Activated CD4-positive, CD25-positive, alpha-beta regulatory T cell treated with anti-CD3 and anti-CD28 coated beads, Interleukin-2, amount 50 U/mL, for 24 hours (primary cell): ENCODE data around the gene SLC24A4.

Experiments used
- ATAC-seq, 2 donors: fragments of 150-1000 bp; cut with Tn5 transposase; one replicate each; pipeline ENCODE4 v1.10.0; 2021; ENCODE audit warnings: mild to moderate bottlenecking in 1 of 2, moderate library complexity in 1 of 2

The SLC24A4 gene

DNA sequence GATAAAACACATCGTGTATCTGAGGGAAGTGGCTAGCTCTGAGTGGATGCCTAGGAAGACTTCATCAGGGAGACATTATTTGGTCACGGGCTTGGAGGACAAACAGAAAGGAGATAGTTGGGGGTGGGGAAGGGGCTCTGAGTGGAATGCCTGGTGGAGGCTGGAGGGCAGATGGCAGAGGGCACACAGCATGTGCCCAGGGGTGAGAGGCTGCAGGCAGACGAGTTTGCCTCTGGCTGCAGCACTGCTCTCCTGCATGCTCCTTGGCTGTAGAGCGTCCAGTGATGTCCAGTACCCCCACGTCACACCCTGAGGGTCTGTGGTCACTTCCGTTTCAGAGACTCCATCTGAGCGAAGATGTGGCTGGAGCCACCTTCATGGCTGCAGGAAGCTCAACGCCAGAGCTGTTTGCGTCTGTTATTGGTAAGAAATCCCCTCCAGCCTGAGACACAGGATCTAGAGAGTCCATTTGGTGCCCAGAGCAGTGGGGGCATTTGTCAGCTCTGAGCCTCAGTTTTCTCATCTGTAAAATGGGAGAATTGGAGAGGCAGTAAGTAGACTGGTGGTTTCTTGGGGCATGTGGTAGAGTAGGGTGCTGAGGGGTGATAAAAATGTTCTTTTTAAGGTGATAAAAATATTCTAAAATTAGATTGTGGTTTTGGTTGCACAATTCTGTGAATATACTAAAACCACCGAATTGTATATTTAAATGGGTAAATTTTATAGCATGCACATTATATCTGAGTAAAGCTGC lies 119.0 kb downstream of the SLC24A4 start:
- ATAC-seq = no peak

DNA sequence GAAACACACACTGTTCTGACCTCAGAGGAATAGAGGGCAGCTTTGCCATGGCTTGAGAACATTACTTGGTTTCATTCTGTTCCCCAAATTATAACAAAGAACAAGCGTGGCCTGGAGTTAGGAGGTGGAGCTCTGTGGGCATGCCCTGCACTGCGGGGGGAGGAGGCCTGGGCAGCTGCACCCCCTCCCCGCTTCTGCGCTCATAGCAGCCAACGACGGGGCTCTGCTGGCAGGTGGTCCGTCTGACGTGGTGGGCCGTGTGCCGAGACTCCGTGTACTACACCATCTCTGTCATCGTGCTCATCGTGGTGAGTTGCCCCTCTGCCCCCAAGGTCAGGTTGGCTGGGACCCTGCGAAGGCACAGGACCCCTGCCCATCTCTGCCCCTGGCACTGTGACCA lies 120.2 kb downstream of the SLC24A4 start:
- no peak for ATAC-seq

DNA sequence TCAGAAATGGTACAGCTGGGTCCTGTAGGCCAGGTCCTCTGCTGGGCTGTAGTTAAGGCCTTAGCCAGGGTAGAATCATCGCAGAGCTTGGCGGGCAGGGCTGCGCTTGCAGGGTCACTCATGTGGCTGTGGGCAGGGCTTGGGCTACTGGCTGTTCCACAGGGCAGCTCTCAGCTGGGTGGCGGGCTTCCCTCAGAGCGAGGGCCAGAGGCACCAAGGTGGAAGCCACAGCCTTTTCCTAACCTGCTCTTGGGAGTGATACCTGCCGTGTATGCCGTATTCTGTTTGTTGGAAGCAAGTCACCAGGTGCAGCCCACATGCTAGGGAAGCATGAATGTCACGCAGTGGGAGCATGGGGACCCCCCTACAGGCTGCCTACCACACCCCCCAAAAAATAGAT lies 120.8 kb downstream of the SLC24A4 start:
- ATAC-seq = no peak

DNA sequence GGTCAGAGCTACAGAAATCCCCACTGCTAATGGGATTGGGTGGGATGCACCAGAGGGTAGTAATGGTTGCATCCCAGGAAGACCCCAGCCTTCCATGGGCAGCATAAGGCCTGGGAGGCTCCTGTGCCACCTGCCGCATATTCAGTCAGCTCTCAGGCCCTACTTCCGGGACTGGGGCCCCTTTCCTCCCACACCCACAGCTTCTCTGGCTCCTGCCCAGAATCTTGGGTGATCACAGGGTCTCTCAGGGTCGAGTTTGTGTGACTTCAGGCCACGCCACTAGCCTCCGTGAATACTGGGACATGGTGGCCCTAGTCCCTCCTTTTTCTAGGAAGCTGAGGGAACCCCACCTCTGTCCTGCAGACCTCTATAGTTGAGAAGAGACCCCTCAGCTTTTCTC lies 123.8 kb downstream of the SLC24A4 start:
- ATAC-seq = no peak

DNA sequence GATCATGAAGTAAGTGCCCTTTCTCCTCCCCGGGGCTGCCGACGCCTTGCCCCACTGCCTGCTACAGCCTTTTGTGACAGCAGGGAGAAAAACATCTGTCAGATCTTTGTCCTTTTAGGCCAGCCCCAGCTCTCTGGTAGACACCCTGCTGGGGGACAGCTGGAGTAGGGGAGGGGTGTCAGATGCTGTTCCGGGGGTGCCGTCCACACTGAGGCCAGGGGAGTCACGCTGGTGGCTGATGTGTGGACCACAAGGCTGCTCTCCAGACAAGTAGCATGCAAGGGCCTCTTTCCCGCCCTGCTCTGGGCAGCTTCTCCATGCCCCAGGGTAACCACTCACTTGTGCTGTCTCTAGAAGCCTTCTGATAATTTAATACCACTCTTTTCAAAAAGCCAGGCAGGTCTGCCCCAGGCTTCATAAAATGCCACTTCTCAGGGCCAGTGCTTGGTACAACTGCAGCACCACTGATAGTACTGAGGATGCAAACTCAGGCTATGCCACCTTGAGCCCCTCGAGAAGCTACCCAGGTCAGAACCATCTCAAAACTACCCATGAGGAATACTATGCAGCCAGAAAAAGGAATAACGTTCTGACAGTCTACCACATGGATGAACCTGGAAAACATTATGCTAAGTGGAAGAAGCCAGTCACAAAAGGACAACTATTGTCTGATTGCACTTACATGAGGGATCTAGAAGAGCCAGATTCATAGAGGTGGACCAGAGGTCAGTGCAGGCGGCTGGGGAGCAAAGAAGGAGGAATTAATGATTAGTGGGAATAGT lies 124.6 kb downstream of the SLC24A4 start:
- no peak for ATAC-seq

DNA sequence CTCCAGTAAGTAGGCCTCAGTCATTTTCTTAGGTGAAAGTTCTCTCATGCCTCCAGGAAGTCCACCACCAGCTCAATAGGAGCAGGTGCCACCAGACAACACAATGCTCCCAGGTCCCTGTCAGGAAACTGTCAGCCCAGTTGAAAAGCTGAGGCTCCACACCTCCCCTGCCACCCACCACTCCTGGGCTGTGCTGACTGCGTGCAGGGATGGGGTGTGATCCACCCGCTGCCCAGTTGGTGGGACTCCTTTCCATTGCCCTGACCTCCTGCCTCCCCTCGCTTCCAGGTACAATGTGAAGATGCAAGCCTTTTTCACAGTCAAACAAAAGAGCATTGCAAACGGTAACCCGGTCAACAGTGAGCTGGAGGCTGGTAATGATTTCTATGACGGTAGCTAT lies 125.8 kb downstream of the SLC24A4 start:
- ATAC-seq = no peak

DNA sequence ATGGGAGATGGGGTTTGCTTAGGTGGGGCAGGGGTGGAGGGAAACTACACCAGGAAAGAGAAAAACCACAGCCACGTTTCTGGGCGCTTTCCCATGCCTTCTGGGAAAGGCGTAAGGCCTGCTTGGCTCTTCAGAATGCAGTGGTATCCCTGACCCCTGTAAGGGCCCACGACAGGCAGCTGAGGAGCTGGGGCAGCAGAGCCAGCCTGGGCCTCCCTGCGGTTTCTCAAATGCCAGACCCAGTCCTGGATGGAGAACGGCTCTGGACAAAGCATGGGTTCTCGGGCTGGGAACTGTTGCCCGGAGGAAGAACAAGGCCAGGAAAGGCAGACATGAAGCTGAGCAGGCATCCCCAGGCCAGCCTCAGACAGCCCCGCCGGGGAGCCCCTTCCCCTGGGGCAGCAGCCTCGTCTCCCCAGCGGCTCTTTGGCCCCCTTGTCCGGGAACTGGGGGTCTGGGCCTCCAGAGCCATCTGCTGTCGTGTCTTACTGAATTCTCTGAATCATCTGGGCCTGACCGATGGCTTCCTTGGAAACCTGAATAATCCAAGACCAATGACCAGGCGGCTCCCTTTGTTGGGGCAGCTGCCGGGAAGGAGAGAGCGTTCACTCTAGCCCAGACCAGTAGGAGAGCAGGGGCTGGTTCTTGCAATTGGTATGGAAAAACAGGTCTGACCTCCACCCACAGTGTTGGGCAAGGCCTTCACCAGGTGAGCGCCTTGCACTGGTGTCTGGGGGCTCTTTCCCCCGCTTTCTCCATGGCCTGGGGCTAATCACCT lies 126.6 kb downstream of the SLC24A4 start:
- ATAC-seq = no peak

DNA sequence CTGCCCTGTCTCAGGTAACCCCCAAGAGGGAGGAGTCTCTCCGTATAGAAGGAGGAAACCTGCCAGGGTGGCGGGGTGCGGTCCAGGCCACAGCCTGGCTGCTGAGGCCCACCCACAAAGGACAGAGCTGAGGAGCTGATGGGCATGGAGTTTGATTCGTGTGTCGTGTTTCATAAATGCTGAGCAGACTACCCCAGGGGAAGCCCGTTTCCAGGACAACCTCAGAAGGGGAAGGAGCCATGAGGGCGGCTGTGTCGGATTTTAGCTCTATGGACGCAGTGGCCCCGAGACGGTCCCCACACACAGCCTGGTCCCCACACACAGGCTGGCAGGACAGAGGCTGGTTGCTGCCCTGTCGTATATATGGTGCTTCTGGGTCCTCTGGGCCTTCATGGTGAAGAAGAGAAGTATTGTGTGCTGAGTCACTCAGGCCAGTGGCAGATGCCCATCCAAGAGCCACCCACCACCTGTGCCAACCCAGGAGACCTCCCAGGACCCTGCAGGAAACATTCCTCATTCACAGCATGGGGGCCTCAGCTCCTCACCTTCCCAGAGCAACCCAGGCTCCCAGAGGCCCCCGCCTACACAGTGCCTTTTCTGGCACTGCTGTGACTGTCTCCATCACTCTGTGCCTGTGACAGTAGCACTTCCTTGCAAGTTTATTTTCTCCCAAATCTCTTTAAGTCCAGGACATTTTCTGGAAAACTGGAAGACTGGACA lies 127.5 kb downstream of the SLC24A4 start:
- ATAC-seq = no peak

DNA sequence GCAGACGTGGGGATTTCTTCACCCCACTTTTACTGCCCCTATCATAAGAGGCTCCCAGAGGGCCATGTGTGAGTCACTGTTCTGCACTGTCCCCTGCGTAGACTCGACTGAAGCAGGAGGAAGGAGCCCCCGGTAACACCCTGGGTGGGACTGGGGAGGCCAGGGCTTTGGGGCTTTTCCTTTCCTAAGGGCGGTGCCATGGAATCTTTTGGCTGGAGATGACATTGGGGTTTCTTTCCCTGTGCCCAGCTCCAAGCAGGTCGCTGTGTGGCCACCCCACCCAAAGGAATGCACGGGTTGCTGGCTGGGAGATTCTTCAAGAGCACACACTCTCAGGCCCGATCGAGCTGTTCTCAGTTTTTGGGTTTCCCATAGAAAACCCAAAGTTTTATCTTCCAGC lies 128.3 kb downstream of the SLC24A4 start:
- ATAC-seq = no peak

DNA sequence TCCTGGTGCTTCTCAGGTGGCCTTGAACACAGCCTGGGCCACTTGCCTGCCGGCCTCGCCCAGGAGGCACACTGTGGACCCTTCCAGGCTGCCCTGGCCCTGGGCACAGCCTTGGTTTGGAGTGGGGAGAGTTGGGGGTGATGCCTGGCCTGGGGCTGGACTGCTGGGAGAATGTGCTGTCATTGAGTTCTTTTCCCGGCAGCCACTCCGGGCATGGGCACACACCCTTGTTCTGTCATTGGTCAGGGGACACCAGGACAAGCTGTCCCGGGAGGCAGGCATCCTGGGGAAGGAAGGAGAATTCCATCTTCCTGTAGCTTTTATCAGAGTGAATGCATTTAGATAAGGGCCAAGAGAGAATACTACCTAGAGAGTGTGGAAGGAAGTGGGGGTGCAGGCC lies 128.8 kb downstream of the SLC24A4 start:
- ATAC-seq = no peak

DNA sequence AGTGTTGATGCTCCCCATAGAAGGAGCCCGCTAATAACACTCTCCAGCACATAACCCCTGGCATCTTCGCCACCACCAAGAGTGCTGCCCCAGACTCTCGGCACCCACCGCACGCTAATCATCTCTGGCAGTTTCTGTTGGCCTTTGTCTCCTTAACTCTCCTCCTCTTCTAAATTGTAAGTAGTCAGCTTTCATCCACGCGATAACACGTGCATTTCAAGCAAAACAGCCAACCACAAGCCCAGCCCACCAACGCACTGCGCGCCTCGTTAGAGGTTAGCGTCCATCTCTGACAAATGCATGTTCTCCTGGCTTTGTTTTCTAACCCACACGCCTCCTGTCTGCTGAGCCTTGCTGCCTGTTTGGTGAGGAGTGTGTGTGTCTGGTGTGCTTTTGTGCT lies 129.5 kb downstream of the SLC24A4 start:
- ATAC-seq = no peak

DNA sequence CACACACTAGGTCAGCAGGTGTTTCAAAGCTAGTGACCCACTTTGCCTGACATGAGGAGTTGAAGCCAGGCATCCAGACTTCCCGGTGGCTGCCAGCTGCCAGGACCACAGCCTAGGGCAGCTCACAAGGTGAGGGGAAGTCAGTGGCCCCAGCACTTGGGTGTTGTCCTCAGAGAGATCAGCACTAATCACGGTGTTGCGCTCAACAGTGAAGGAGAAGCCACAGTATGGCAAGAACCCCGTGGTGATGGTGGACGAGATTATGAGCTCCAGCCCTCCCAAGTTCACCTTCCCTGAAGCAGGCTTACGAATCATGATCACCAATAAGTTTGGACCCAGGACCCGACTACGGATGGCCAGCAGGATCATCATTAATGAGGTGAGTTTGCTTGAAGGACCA lies 130.7 kb downstream of the SLC24A4 start:
- ATAC-seq = no peak

DNA sequence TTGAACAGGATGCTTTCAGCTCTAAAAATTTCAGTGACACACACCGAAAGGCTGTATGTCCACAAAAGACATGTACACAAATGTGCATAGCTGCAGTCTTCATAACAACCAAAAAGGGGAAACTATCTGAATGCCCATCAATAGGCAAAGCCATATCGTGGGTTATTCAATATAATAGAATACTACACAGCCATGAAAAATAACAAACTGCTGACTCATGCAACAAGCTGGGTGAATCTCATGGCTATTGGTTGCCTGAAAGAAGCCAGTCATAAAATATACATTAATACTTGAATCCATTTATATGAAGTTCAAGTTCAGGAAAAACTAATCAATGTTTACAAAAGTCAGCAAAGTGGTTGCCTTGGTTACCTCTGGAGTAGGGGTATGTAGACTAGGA lies 132.3 kb downstream of the SLC24A4 start:
- no peak for ATAC-seq

DNA sequence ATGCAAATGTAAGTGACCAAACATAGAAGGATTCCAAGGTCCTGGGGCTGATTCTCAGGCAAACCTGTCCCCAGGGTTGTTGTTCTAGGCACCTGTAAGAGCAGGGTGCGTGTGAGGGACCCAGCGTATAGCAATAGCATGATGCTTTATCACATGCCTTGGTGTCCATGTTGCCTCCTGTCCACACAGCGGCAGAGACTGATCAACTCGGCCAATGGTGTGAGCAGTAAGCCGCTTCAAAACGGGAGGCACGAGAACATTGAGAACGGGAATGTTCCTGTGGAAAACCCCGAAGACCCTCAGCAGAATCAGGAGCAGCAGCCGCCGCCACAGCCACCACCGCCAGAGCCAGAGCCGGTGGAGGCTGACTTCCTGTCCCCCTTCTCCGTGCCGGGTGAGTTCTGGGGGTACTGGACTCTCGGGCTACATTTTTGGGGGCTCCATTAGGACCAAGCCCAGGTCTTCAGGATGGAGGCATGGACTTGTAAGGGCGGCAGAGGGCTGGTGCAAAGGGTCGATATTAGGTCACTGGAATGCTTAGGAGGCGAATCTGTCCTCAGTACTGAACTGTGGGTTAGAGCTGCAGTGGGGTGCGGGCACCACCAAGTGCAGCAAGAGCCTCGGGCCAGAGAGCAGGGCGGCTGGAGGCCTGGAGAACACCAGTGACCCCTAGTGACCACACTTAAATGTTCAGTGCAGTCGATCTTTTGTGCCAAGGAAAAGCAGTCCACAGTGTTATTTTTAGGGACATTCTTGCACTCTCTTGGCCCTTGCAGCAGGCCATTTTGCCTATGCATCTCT lies 133.4 kb downstream of the SLC24A4 start:
- no peak for ATAC-seq

DNA sequence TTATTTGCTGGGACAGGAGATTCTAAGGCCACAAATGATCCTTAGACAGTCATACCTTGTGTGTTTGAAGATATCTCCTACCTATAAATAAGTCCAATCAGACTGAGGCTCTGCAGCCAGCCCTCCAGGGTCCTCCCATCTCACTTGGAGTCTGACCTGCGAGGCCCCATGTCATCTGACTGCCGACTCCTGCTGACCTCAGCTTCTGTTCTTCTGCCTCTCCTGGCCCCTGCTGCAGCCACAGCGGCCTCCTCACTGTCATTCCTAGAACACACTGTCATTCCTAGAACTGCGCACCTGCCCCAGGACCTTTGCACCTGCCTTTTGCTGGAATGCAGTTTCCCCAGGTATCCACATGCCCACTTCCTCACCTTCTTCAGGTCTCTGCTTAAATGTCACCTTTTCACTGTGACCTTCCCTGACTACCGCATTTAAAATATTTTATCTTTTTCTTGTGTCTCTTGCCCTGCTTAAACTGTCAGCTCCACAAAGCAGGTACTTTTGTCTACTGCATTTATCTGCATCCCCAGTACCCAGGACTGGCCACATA lies 134.1 kb downstream of the SLC24A4 start:
- ATAC-seq = no peak

DNA sequence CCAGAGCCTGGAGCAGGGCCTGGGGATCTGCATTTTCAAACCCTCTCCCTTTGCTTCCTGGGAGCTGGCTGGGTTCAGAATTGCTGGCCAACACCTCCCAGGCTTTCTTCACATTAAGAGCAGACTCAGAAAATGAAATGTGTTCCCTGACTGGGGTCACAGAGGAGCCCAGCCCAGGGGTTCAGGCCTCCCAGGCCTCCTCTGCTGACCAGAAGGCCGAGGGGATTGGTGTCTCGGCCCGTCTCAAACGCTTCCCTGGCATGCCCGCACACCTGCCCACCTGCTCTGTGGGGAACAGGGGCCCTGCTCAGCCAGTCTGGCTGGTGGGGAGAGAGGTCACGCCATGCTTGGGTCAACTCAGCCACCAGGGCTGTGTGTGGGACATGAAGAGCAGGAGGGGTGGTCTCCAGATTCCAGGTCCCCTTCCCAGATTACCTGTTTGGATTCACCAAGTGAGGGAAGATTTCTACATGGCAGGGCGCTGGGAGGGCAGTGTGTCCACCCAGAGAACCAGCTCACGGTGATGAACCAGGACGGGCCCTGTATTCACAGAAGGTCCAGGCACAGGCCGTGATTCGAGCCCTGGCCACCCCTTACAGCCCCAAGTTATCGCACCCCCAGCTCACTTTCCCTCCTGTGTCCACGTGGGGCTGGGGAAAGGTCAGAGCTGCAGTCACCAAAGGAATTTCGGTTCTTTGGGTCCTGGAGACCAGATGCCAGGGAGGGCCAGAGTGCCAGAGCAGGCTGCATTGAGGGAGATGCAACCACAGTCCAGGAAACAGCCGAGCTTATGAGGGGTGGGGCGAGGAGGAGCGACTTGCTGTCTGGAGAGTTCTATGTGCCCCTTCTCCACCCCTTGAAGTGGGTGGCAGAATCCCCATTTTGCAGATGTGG lies 135.4 kb downstream of the SLC24A4 start:
- no peak for ATAC-seq

DNA sequence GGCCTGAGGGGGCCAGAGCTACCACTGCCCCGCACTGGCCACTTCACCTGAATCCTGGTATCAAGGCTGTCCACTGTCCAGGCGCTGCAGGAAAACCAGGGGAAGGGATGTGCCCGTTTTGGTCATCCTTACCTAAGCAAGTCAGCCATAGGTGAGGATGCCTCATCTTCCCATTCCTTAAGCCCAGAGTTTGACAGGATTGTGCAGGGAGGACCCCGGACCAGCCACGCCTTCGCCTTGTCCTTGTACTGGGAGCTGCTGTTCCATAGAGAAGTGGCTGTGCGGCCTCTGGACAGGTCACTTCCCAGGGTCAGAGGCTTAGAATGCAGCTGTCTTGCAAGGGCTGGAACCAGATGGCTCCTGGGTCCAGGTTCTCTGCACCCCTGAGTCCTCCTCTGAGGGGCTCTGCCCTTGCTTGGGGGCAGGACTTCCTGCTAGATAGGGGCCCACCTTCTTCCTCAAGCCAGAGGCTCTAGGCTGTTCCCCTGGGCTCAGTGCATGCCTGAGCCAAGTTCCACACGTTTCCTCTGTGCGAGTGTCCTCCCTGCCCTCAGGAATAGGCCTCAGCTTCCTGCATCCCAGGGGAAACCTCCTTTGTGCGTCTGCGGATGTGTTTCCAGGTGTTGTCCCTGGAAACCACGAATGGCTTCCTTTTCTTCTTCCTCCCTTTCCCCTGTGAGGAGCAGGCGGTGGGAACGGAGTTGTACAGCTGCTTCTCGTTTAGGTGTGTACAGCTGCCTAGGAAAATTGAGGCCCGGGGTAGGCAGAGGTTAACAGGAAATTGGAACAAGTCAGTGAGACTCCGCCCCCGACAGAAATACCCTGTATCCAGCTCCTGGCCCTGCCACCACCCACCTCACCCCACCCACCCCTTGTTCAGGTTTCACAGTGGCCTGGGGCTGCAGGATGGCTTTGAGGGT lies 136.3 kb downstream of the SLC24A4 start:
- no peak for ATAC-seq

DNA sequence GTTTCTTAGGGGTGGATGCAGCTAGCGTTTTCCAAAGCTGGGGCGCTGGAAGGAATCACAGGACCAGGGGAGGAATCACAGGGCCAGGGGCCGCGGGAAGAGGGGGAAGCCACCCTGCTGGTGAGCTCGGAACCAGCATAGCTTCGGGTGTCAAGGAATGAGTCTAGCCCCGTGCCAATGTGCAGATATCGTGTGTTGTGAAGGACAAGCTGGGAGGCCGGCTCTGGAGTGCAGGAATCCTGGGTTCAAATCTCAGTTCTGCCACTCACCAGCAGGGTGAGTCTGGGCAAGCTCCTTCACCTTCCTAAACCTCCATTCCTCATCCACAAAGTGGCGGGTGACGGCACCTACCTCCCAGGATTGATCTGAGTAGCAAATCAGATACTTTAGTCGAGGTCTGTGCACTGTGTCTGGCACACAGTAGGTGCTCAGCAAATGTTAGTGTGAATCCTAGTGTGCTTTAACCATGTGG lies 137.0 kb downstream of the SLC24A4 start:
- ATAC-seq = no peak

DNA sequence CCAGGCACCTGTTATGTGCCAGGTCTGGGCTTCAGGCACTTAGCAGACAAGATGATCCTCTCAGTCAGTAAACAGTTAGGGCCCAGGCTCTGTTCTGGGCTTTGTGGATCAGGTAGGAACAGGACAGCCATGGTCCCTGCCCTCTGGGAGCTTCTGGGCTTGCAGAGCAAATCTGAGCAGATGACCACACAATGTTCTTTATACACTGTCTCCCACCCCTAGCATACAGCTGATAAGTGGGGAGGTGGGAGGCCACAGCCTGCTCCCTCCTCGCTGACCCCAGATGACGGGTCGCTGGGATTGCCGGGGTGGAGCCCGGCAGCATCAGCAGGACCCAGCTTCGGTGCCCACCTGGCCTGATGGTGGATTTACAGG lies 137.6 kb downstream of the SLC24A4 start:
- ATAC-seq = no peak
